HepG2 (cell line): ENCODE data around the gene BCKDHA. TPM values are rescaled to one million over a fixed set of nuclear protein-coding genes. Genes with fewer than 3 reads are reported as not detected.

Experiments
- ASH2L ChIP-seq: fragments of 300-600, 200-600 bp; sonication (generic); IDR thresholded peaks from 2 replicates; pipeline ENCODE4 v1.7.0; 2017; ENCODE audit warnings: low read depth, mild to moderate bottlenecking, moderate library complexity, mixed read lengths, low read length; ENCODE audit not compliant: insufficient read length
- CCDC6 ChIP-seq: sonication (generic); formaldehyde crosslinking; IDR thresholded peaks from 2 replicates; pipeline ENCODE4 v1.8.1; 2022; ENCODE audit warnings: mild to moderate bottlenecking, missing genetic modification reagents, moderate library complexity
- CHD4 ChIP-seq: fragments of 200-600 bp; sonication (generic); IDR thresholded peaks from 2 replicates; pipeline ENCODE4 v1.7.0; 2017; ENCODE audit warnings: mild to moderate bottlenecking, low read length, borderline replicate concordance
- EP300 ChIP-seq, 3 experiments: sonication (generic) in 1 of 3; formaldehyde crosslinking in 1 of 3; IDR thresholded peaks; 2 replicates each; pipeline versions ENCODE4 v1.5.1 to v1.6.1; 2011 to 2020; ENCODE audit warnings: low read depth in 2 of 3, low read length in 2 of 3, borderline replicate concordance in 1 of 3, improper control_type of control experiment in 1 of 3, mild to moderate bottlenecking in 1 of 3, missing genetic modification reagents in 1 of 3, moderate library complexity in 1 of 3
- ETV6 ChIP-seq: sonication (generic); formaldehyde crosslinking; conservative IDR thresholded peaks from 2 replicates; pipeline ENCODE4 v1.4.0; 2020; ENCODE audit warnings: missing genetic modification reagents
- EZH2 ChIP-seq: conservative IDR thresholded peaks from 2 replicates; pipeline ENCODE4 v1.6.1; 2012; ENCODE audit warnings: mild to moderate bottlenecking, low read depth, low read length, moderate library complexity
- HNRNPH1 ChIP-seq: fragments of 200-400 bp; formaldehyde crosslinking; optimal IDR thresholded peaks from 2 replicates; pipeline ENCODE3; 2017; ENCODE audit warnings: mild to moderate bottlenecking, low read depth, low read length
- KMT2A ChIP-seq: sonication (generic); formaldehyde crosslinking; IDR thresholded peaks from 2 replicates; pipeline ENCODE4 v1.4.0; 2020; ENCODE audit warnings: missing genetic modification reagents
- NFE2L1 ChIP-seq: sonication (generic); formaldehyde crosslinking; IDR thresholded peaks from 2 replicates; pipeline ENCODE4 v1.4.0; 2020; ENCODE audit warnings: missing genetic modification reagents, mild to moderate bottlenecking, borderline replicate concordance
- NR1H2 ChIP-seq: sonication (generic); formaldehyde crosslinking; IDR thresholded peaks from 2 replicates; pipeline ENCODE4 v1.8.1; 2022; ENCODE audit warnings: low read depth, missing genetic modification reagents, borderline replicate concordance
- RARA ChIP-seq: IDR thresholded peaks from 2 replicates; pipeline ENCODE4 v1.6.1; 2016; ENCODE audit warnings: missing genetic modification reagents, missing compliant biosample characterization
- SMAD3 ChIP-seq: sonication (generic); formaldehyde crosslinking; IDR thresholded peaks from 2 replicates; pipeline ENCODE4 v1.4.0; 2020; ENCODE audit warnings: missing genetic modification reagents
- SOX6 ChIP-seq, 2 experiments: fragments of 450-650 bp in 1 of 2; sonication (generic) in 1 of 2; formaldehyde crosslinking in 1 of 2; IDR thresholded peaks; 2 replicates each; pipeline versions ENCODE4 v1.4.0 to v1.6.1; 2017 to 2020; ENCODE audit warnings: antibody characterized with exemption in 1 of 2, mild to moderate bottlenecking in 1 of 2, missing genetic modification reagents in 1 of 2
- ZFP1 ChIP-seq: IDR thresholded peaks from 2 replicates; pipeline ENCODE4 v1.6.1; 2016
- ZKSCAN8 ChIP-seq: IDR thresholded peaks from 2 replicates; pipeline ENCODE4 v1.6.1; 2016; ENCODE audit warnings: borderline replicate concordance, missing genetic modification reagents, missing compliant biosample characterization
- ZNF138 ChIP-seq: sonication (generic); formaldehyde crosslinking; IDR thresholded peaks from 2 replicates; pipeline ENCODE4 v1.5.0; 2020; ENCODE audit warnings: mild to moderate bottlenecking, low read depth, missing genetic modification reagents
- ZNF317 ChIP-seq: sonication (generic); formaldehyde crosslinking; IDR thresholded peaks from 2 replicates; pipeline ENCODE4 v1.5.0; 2020; ENCODE audit warnings: mild to moderate bottlenecking, missing genetic modification reagents
- ZNF329 ChIP-seq: sonication (generic); formaldehyde crosslinking; IDR thresholded peaks from 2 replicates; pipeline ENCODE4 v1.9.0; 2021; ENCODE audit warnings: low read depth, mild to moderate bottlenecking, missing genetic modification reagents
- ZNF460 ChIP-seq: sonication (generic); formaldehyde crosslinking; IDR thresholded peaks from 2 replicates; pipeline ENCODE4 v1.5.1; 2020; ENCODE audit warnings: missing genetic modification reagents, mild to moderate bottlenecking, borderline replicate concordance
- polyA plus RNA-seq, 8 experiments: library from polyadenylated mRNA; depleted of rRNA in 3 of 8; stranded (reverse) in 7 of 8; unstranded in 1 of 8; fragments of >200 nt; fragmentation: Illumina TruSeq in 4 of 8; extraction: Trizol in 4 of 8; gene quantifications; 2 replicates each; pipeline versions ENCODE4 v1.2.1 to v1.2.3, GENCODE V29; 2011 to 2016; ENCODE audit warnings: low read depth in 4 of 8, missing spikeins in 1 of 8, mixed read lengths in 1 of 8; ENCODE audit not compliant: insufficient read depth in 1 of 8
- total RNA-seq, 5 experiments: library from RNA; depleted of rRNA; stranded (reverse); fragments of >200 nt; fragmentation: Illumina TruSeq; extraction: Trizol; gene quantifications; 2 replicates each; pipeline ENCODE4 v1.2.3, GENCODE V29; 2016; ENCODE audit warnings: low read depth in 1 of 5
- TF ChIP-seq, protein P1 (sequence below): sonication (generic); formaldehyde crosslinking; IDR thresholded peaks from 2 replicates; pipeline ENCODE4 v1.8.1; 2023; ENCODE audit warnings: mild to moderate bottlenecking, missing genetic modification reagents
- TF ChIP-seq, protein P2 (sequence below): sonication (generic); formaldehyde crosslinking; IDR thresholded peaks from 2 replicates; pipeline ENCODE4 v1.4.0; 2020; ENCODE audit warnings: missing genetic modification reagents
- TF ChIP-seq, protein P3 (sequence below): sonication (generic); formaldehyde crosslinking; conservative IDR thresholded peaks from 2 replicates; pipeline ENCODE4 v1.4.0; 2020; ENCODE audit warnings: missing genetic modification reagents
- TF ChIP-seq, protein P4 (sequence below): sonication (generic); formaldehyde crosslinking; IDR thresholded peaks from 2 replicates; pipeline ENCODE4 v1.4.0; 2020; ENCODE audit warnings: missing genetic modification reagents

BCKDHA gene
- total and polyA plus RNA-seq, 2 of the 13 experiments (the other 11 are each of a cell fraction or from before 2014, with no cell fraction given): 11.8 to 31.5 TPM

DNA sequence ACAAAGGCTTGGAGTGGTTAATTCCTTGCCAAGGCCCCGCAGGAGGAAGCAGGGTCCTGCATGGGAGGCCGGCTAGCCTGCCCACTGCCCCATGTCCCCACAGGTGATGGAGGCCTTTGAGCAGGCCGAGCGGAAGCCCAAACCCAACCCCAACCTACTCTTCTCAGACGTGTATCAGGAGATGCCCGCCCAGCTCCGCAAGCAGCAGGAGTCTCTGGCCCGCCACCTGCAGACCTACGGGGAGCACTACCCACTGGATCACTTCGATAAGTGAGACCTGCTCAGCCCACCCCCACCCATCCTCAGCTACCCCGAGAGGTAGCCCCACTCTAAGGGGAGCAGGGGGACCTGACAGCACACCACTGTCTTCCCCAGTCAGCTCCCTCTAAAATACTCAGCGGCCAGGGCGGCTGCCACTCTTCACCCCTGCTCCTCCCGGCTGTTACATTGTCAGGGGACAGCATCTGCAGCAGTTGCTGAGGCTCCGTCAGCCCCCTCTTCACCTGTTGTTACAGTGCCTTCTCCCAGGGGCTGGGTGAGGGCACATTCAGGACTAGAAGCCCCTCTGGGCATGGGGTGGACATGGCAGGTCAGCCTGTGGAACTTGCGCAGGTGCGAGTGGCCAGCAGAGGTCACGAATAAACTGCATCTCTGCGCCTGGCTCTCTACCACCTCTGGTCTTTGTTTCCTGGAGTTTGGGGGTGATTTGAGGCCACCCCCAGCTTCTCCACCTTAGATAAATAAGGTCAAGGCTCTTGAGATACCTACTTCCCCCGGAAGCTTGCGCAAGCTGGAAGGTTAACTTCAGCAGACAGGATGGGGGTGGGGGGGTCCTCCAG, 26.9 kb downstream of the BCKDHA start (continued):
- TF ChIP-seq SMAD3 (no peak), NR1H2 (CRISPR knock-in tag) (no peak), ZNF329 (CRISPR knock-in tag) (no peak), ETV6 (CRISPR knock-in tag) (0 out of 2 replicates have a peak, but pooled peaks have one; percentile 41), EP300 (IDR thresholded peaks at IDR 0.05; ENCODE audit: low read depth in 2 of 2, low read length in 2 of 2) (peak in 1 of 2 experiments; percentile 57; a peak in 2 of 4 replicates), EP300 (CRISPR knock-in tag; IDR thresholded peaks at IDR 0.05; ENCODE audit: borderline replicate concordance) (no peak), EZH2 (no peak), CCDC6 (no peak), ZNF460 (CRISPR knock-in tag) (no peak), ZKSCAN8 (no peak), HNRNPH1 (no peak), ZNF317 (no peak), NFE2L1 (CRISPR knock-in tag) (no peak), KMT2A (CRISPR knock-in tag) (no peak), RARA (CRISPR knock-in tag) (0 out of 2 replicates have a peak, but pooled peaks have one; percentile 39), ZNF138 (CRISPR knock-in tag) (no peak), ZFP1 (CRISPR knock-in tag) (no peak), ASH2L (no peak), CHD4 (no peak), SOX6 (IDR thresholded peaks at IDR 0.05) (no peak), SOX6 (CRISPR knock-in tag; IDR thresholded peaks at IDR 0.05) (peak; percentile 30; the same call in 1 of the 2 replicates)
- TF ChIP-seq, protein P1, sequence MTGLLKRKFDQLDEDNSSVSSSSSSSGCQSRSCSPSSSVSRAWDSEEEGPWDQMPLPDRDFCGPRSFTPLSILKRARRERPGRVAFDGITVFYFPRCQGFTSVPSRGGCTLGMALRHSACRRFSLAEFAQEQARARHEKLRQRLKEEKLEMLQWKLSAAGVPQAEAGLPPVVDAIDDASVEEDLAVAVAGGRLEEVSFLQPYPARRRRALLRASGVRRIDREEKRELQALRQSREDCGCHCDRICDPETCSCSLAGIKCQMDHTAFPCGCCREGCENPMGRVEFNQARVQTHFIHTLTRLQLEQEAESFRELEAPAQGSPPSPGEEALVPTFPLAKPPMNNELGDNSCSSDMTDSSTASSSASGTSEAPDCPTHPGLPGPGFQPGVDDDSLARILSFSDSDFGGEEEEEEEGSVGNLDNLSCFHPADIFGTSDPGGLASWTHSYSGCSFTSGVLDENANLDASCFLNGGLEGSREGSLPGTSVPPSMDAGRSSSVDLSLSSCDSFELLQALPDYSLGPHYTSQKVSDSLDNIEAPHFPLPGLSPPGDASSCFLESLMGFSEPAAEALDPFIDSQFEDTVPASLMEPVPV (CRISPR knock-in tag): no peak
- TF ChIP-seq, protein P2, sequence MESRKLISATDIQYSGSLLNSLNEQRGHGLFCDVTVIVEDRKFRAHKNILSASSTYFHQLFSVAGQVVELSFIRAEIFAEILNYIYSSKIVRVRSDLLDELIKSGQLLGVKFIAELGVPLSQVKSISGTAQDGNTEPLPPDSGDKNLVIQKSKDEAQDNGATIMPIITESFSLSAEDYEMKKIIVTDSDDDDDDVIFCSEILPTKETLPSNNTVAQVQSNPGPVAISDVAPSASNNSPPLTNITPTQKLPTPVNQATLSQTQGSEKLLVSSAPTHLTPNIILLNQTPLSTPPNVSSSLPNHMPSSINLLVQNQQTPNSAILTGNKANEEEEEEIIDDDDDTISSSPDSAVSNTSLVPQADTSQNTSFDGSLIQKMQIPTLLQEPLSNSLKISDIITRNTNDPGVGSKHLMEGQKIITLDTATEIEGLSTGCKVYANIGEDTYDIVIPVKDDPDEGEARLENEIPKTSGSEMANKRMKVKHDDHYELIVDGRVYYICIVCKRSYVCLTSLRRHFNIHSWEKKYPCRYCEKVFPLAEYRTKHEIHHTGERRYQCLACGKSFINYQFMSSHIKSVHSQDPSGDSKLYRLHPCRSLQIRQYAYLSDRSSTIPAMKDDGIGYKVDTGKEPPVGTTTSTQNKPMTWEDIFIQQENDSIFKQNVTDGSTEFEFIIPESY: peak; percentile 62
- TF ChIP-seq, protein P3, sequence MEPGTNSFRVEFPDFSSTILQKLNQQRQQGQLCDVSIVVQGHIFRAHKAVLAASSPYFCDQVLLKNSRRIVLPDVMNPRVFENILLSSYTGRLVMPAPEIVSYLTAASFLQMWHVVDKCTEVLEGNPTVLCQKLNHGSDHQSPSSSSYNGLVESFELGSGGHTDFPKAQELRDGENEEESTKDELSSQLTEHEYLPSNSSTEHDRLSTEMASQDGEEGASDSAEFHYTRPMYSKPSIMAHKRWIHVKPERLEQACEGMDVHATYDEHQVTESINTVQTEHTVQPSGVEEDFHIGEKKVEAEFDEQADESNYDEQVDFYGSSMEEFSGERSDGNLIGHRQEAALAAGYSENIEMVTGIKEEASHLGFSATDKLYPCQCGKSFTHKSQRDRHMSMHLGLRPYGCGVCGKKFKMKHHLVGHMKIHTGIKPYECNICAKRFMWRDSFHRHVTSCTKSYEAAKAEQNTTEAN (CRISPR knock-in tag): no peak
- TF ChIP-seq, protein P4, sequence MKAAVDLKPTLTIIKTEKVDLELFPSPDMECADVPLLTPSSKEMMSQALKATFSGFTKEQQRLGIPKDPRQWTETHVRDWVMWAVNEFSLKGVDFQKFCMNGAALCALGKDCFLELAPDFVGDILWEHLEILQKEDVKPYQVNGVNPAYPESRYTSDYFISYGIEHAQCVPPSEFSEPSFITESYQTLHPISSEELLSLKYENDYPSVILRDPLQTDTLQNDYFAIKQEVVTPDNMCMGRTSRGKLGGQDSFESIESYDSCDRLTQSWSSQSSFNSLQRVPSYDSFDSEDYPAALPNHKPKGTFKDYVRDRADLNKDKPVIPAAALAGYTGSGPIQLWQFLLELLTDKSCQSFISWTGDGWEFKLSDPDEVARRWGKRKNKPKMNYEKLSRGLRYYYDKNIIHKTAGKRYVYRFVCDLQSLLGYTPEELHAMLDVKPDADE (CRISPR knock-in tag): no peak
